Activated CD4-positive, alpha-beta T cell treated with anti-CD3 and anti-CD28 coated beads for 4 hours (primary cell): ENCODE measurements around the gene NCK2.

Experiments
- DNase-seq, 2 donors: peaks; one replicate each; pipeline ENCODE4 v3.0.0-alpha.2; 2020

Gene NCK2

DNA sequence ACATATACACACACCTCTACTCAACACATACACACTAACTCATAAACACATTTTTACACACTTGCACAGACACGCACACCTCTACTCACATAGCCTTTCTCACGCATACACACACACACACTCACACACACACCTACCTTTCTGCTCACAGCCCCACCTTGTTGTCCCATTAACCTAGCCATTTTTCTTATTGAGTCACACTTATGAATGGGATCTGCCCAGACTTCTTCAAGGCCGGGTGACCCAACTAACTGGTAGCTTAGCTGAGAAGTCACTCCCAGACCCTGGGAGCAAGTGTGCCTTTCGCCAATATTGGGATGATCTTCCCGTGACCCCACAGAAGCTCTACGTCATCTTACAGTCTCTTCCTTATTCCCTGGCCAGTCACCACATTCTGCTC is 192.2 kb downstream of the NCK2 start:
- DNase-seq, result no peak

DNA sequence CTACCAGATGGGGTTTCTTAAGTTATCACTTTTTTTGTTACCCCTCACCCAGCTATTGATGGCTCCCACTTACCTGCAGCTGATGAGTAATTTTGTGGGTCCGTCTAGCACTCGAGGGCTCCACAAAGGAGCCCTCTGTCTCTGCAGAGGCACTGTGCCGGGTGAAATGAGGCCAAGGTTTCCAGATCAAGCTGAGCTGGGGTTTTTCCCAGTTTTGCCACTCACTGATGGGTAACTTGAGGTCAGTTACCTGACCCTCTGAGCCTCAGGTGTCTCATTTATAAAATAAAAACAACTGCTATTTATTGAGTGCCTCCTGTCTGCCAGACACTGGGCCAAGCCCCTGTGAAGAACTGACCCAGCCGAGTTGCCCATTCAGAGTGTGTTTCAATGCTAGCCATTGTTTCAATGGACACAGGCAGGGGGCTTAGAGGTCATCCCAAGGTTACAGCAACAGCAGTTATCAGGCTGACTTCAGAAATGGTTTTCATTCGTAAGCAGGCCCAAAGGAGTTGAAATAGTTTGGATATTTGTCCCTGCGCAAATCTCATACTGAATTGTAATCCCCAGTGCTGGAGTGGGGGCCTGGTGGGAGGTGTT is 192.9 kb downstream of the NCK2 start:
- no peak for DNase-seq
